H1 (cell line): ENCODE data around the gene TMEM163. TPM values are rescaled to one million over a fixed set of nuclear protein-coding genes. Genes with fewer than 3 reads are reported as not detected.

ENCODE experiments used
- ATF3 ChIP-seq: IDR thresholded peaks from 2 replicates; pipeline ENCODE4 v1.6.1; 2011; ENCODE audit warnings: low read depth, mild to moderate bottlenecking, low read length; ENCODE audit not compliant: insufficient read depth
- E2F6 ChIP-seq: IDR thresholded peaks from 2 replicates; pipeline ENCODE4 v1.6.1; 2012; ENCODE audit warnings: inconsistent platforms
- HDAC2 ChIP-seq, 2 experiments: fragments of 300-600 bp in 1 of 2; sonication (generic) in 1 of 2; IDR thresholded peaks; 2 replicates each; pipeline ENCODE4 v1.6.1; 2011 to 2012; ENCODE audit warnings: low read depth in 2 of 2, low read length in 2 of 2, mild to moderate bottlenecking in 2 of 2, moderate library complexity in 2 of 2, borderline replicate concordance in 1 of 2, inconsistent platforms in 1 of 2
- RXRA ChIP-seq: IDR thresholded peaks from 2 replicates; pipeline ENCODE4 v1.6.1; 2011; ENCODE audit warnings: low read depth, mild to moderate bottlenecking, low read length, moderate library complexity; ENCODE audit not compliant: insufficient read depth
- YY1 ChIP-seq: IDR thresholded peaks from 2 replicates; pipeline ENCODE4 v1.6.1; 2011; ENCODE audit warnings: low read depth, mild to moderate bottlenecking, low read length
- polyA plus RNA-seq, 7 experiments: library from polyadenylated mRNA; depleted of rRNA in 3 of 7; stranded (reverse) in 5 of 7; unstranded in 2 of 7; fragments of >200 nt in 5 of 7; fragments of 200-250 nt in 2 of 7; gene quantifications; 1 replicate in 5 of 7; 2 replicates in 1 of 7; 4 replicates in 1 of 7; pipeline versions ENCODE4 v1.2.1 to v1.2.3, GENCODE V29; 2011 to 2013; ENCODE audit warnings: missing spikeins in 2 of 7, mixed read lengths in 2 of 7
- total RNA-seq: library from RNA; stranded (reverse); fragmentation: NEBNext Ultra II Directional; extraction: Animal tissue kit (Norgen Biotek cat#: 25700); gene quantifications from 2 replicates; pipeline ENCODE4 v1.2.1, GENCODE V29; 2021

The TMEM163 gene
- total and polyA plus RNA-seq, 2 of the 8 experiments (the other 6 are each of a cell fraction or from before 2014, with no cell fraction given), result 2.8 to 3.2 TPM

GRCh38 chr2:134760385-134760784 is 41.6 kb upstream of the TMEM163 start (continued):
- TF ChIP-seq E2F6 (no peak), ATF3 (no peak), HDAC2 (IDR thresholded peaks at IDR 0.05; ENCODE audit: borderline replicate concordance in 1 of 2, low read depth in 2 of 2, low read length in 2 of 2) (no peak), RXRA (no peak), YY1 (no peak)
- TF ChIP-seq, all 59 proteins: peak for 0
